HepG2 (cell line): ENCODE data around the gene CAMKV. TPM values are rescaled to one million over a fixed set of nuclear protein-coding genes. Genes with fewer than 3 reads are reported as not detected.

Source experiments
- ATAC-seq: fragments of 200-7000 bp; cut with Tn5 transposase; 3 replicates; pipeline ENCODE4 v1.9.1; 2020; ENCODE audit warnings: mild to moderate bottlenecking, moderate library complexity
- BruUV-seq: library from RNA; stranded (reverse); fragments of 400-500 nt; replicated peaks from 2 replicates; lab custom pipeline; 2021; lab: Mats Ljungman, UMichigan
- CTCF ChIA-PET: fragments of 300-600 bp; formaldehyde crosslinking; extraction: SDS; loops from one replicate; lab custom pipeline; 2021; ENCODE audit warnings: low total read pairs, inconsistent platforms, low intra/inter-chr PET ratio; lab: Yijun Ruan, JAX
- POLR2A ChIA-PET: fragments of 350-600 bp; sonication (Branson Sonifier 250); formaldehyde crosslinking; loops from one replicate; lab custom pipeline; 2020; ENCODE audit warnings: antibody characterized with exemption, inconsistent platforms; lab: Yijun Ruan, JAX
- DNase-seq: peaks from one replicate; pipeline ENCODE4 v3.0.0-alpha.2; 2015; ENCODE audit warnings: low spot score
- FAIRE-seq: peaks from 3 replicates; lab custom pipeline; 2011; peaks lifted over from hg19 to GRCh38; lab: Jason Lieb, UNC
- H2AFZ ChIP-seq: one replicate; pipeline ENCODE4 v1.6.1; 2011; ENCODE audit warnings: low read length, inconsistent platforms
- H3K27ac ChIP-seq: fragments of 300-600 bp; 3 replicates; pipeline ENCODE4 v1.8.0; 2011; ENCODE audit warnings: mixed run types, mild to moderate bottlenecking, mixed read lengths, low read length, inconsistent platforms; ENCODE audit not compliant: insufficient read depth; ENCODE audit errors: extremely low read length
- H3K27me3 ChIP-seq, 2 experiments: fragments of 200-600 bp in 1 of 2; 2 replicates in 1 of 2; 3 replicates in 1 of 2; pipeline versions ENCODE4 v1.6.0 to v1.8.0; 2011; ENCODE audit warnings: low read length in 2 of 2, mild to moderate bottlenecking in 2 of 2, moderate library complexity in 2 of 2, inconsistent platforms in 1 of 2; ENCODE audit not compliant: insufficient read depth in 2 of 2, control insufficient read depth in 1 of 2
- H3K36me3 ChIP-seq, 2 experiments: fragments of 200-600 bp in 1 of 2; replicated peaks in 1 of 2; 2 replicates in 1 of 2; 3 replicates in 1 of 2; pipeline versions ENCODE4 v1.5.1 to v1.8.0; 2011; ENCODE audit warnings: low read length in 2 of 2, inconsistent platforms in 1 of 2; ENCODE audit not compliant: insufficient read depth in 2 of 2, control insufficient read depth in 1 of 2
- H3K4me1 ChIP-seq: 2 replicates; pipeline ENCODE4 v1.5.1; 2012; ENCODE audit warnings: low read length, inconsistent platforms; ENCODE audit not compliant: insufficient read depth
- H3K4me2 ChIP-seq: 2 replicates; pipeline ENCODE4 v1.6.0; 2011; ENCODE audit warnings: low read depth, low read length, inconsistent platforms
- H3K4me3 ChIP-seq, 3 experiments: fragments of 200-600 bp in 1 of 3; sonication (generic), shearing (Covaris generic) in 1 of 3; replicated peaks in 1 of 3; 2 replicates each; pipeline ENCODE4 v1.5.1; 2011 to 2016; ENCODE audit warnings: low read length in 3 of 3, inconsistent platforms in 2 of 3, low read depth in 2 of 3, mild to moderate bottlenecking in 2 of 3, control low read depth in 1 of 3, mixed read lengths in 1 of 3; ENCODE audit not compliant: insufficient read depth in 1 of 3
- H3K79me2 ChIP-seq: one replicate; pipeline ENCODE4 v1.6.1; 2011; ENCODE audit warnings: low read length, inconsistent platforms; ENCODE audit not compliant: insufficient read depth
- H3K9ac ChIP-seq: 2 replicates; pipeline ENCODE4 v1.6.0; 2011; ENCODE audit warnings: mild to moderate bottlenecking, low read depth, low read length, inconsistent platforms; ENCODE audit not compliant: insufficient read depth
- H3K9me3 ChIP-seq: 2 replicates; pipeline ENCODE4 v1.5.1; 2012; ENCODE audit warnings: mild to moderate bottlenecking, low read length
- H4K20me1 ChIP-seq: 2 replicates; pipeline ENCODE4 v1.6.0; 2011; ENCODE audit warnings: inconsistent platforms, mild to moderate bottlenecking, low read length, moderate library complexity; ENCODE audit not compliant: insufficient read depth
- ARNT2 ChIP-seq: sonication (generic); formaldehyde crosslinking; IDR thresholded peaks from 2 replicates; pipeline ENCODE4 v1.8.0; 2022; ENCODE audit warnings: mild to moderate bottlenecking, low read depth, missing genetic modification reagents, moderate library complexity
- DPF2 ChIP-seq: sonication (generic); formaldehyde crosslinking; IDR thresholded peaks from 2 replicates; pipeline ENCODE4 v1.4.0; 2020; ENCODE audit warnings: mild to moderate bottlenecking, low read depth, missing genetic modification reagents, borderline replicate concordance
- KDM6A ChIP-seq: IDR thresholded peaks from 2 replicates; pipeline ENCODE4 v1.6.1; 2016; ENCODE audit warnings: low read depth
- NPAS2 ChIP-seq: sonication (generic); formaldehyde crosslinking; IDR thresholded peaks from 2 replicates; pipeline ENCODE4 v1.8.0; 2022; ENCODE audit warnings: mild to moderate bottlenecking, missing genetic modification reagents, borderline replicate concordance
- RELA ChIP-seq: sonication (generic); formaldehyde crosslinking; IDR thresholded peaks from 2 replicates; pipeline ENCODE4 v1.4.0; 2020; ENCODE audit warnings: missing genetic modification reagents
- SAP130 ChIP-seq: IDR thresholded peaks from 2 replicates; pipeline ENCODE4 v1.6.1; 2016; ENCODE audit warnings: low read depth
- ZNF329 ChIP-seq: sonication (generic); formaldehyde crosslinking; IDR thresholded peaks from 2 replicates; pipeline ENCODE4 v1.9.0; 2021; ENCODE audit warnings: low read depth, mild to moderate bottlenecking, missing genetic modification reagents
- ZNF713 ChIP-seq: sonication (generic); formaldehyde crosslinking; IDR thresholded peaks from 2 replicates; pipeline ENCODE4 v1.4.0; 2020; ENCODE audit warnings: mild to moderate bottlenecking, missing genetic modification reagents
- WGBS: methylation state at CpG from one replicate; pipeline ENCODE4 v1.1.6; 2017; ENCODE audit warnings: low lambda C conversion rate; 5-methylcytosine and 5-hydroxymethylcytosine counted together
- in situ Hi-C: cut with HindIII; loops from 2 replicates; pipeline ENCODE4 v1.10.0; 2017; ENCODE audit warnings: low pct_unique_long_range_greater_than_20kb; ENCODE audit not compliant: extremely low pct_ligation_motif_present
- intact Hi-C: fragments of 100-400 bp; cut with micrococcal nuclease; formaldehyde crosslinking; loops from one replicate; pipeline ENCODE4 v1.10.0; 2022; ENCODE audit not compliant: unreplicated experiment
- polyA plus RNA-seq, 8 experiments: library from polyadenylated mRNA; depleted of rRNA in 3 of 8; stranded (reverse) in 7 of 8; unstranded in 1 of 8; fragments of >200 nt; fragmentation: Illumina TruSeq in 4 of 8; extraction: Trizol in 4 of 8; gene quantifications; 2 replicates each; pipeline versions ENCODE4 v1.2.1 to v1.2.3, GENCODE V29; 2011 to 2016; ENCODE audit warnings: low read depth in 4 of 8, missing spikeins in 1 of 8, mixed read lengths in 1 of 8; ENCODE audit not compliant: insufficient read depth in 1 of 8
- total RNA-seq, 5 experiments: library from RNA; depleted of rRNA; stranded (reverse); fragments of >200 nt; fragmentation: Illumina TruSeq; extraction: Trizol; gene quantifications; 2 replicates each; pipeline ENCODE4 v1.2.3, GENCODE V29; 2016; ENCODE audit warnings: low read depth in 1 of 5

Gene CAMKV
- total and polyA plus RNA-seq, 2 of the 13 experiments (the other 11 are each of a cell fraction or from before 2014, with no cell fraction given): 0.13 to 0.15 TPM

- ATAC-seq (no peak), DNase-seq (no peak), FAIRE-seq (no peak)
- no peak overlapping the region for H3K9ac ChIP-seq
- ChIA-PET POLR2A (interaction anchor here (0.6 to 1.5 kb wide), 4 partner anchors 34 to 370 kb away, joined by 3 read pairs; partner anchors contain the start of genes INKA1 and RBM6), CTCF (no interaction called here)
- H4K20me1 ChIP-seq: no peaks in the 10 kb centered on the region
- no TSS peak for BruUV-seq
- TF ChIP-seq KDM6A: no peak
- TF ChIP-seq ARNT2: no peak
- no peak for TF ChIP-seq RELA
- TF ChIP-seq DPF2 (CRISPR knock-in tag): no peak
- TF ChIP-seq ZNF329: no peak
- no peak for TF ChIP-seq NPAS2 (CRISPR knock-in tag)
- no peak for TF ChIP-seq SAP130
- no peak for TF ChIP-seq ZNF713 (CRISPR knock-in tag)
- H3K79me2 ChIP-seq: no peaks in the 10 kb centered on the region
- H3K4me1 ChIP-seq: peaks cover 45% of the 10 kb centered on the region
- H3K27me3 ChIP-seq: 0 out of 5 replicates have a peak, but pooled peaks cover 0 to 1% of the 10 kb centered on the region in 2 experiments
- in situ Hi-C loops: loop anchor here (10.0 kb wide), 1 partner anchor 97 kb away; the partner anchor contains the start of gene INKA1
- peak overlapping the region; percentile 39; the same call in 1 of the 2 replicates for H3K4me2 ChIP-seq
- no peaks in the 10 kb centered on the region for H3K9me3 ChIP-seq
- no peak overlapping the region for H3K27ac ChIP-seq
- H2AFZ ChIP-seq: no peak overlapping the region
- 7% methylated on average over 8 of the region's 11 CpGs for WGBS
- H3K4me3 ChIP-seq: no peak overlapping the region
- no peaks in the 10 kb centered on the region for H3K36me3 ChIP-seq
- intact Hi-C loops: loop anchor here (2.0 kb wide), 1 partner anchor 29 kb away; no protein-coding TSS in a partner anchor
Measured at GRCh38 chr3:49901366-49902339, 31.9 kb upstream of the CAMKV start.
